NCI-H446 (cell line): Measurements from ENCODE around the gene AGBL1.

Experiments
- DNase-seq, 2 experiments: peaks; one replicate each; lab custom pipeline; 2025; lab: John Stamatoyannopoulos, UW

AGBL1 gene

GRCh38 chr15:86591158-86591557 lies 511.5 kb downstream of the AGBL1 start:
- DNase-seq = no peak

GRCh38 chr15:86591994-86592735 lies 512.5 kb downstream of the AGBL1 start:
- no peak for DNase-seq

GRCh38 chr15:86595741-86596140 lies 516.1 kb downstream of the AGBL1 start:
- no peak for DNase-seq

GRCh38 chr15:86603466-86603865 lies 523.8 kb downstream of the AGBL1 start:
- peak in 1 of 2 experiments; percentile 13 for DNase-seq

- peak in 1 of 2 experiments; percentile 31 for DNase-seq
These were observed 529.0 kb downstream of the AGBL1 start for GRCh38 chr15:86608461-86609205.

GRCh38 chr15:86609275-86609674 lies 529.6 kb downstream of the AGBL1 start:
- DNase-seq = no peak

- DNase-seq = no peak
These were observed 530.4 kb downstream of the AGBL1 start for GRCh38 chr15:86610038-86610437.

GRCh38 chr15:86611417-86612040 lies 531.9 kb downstream of the AGBL1 start:
- DNase-seq = no peak

GRCh38 chr15:86615411-86615810 lies 535.7 kb downstream of the AGBL1 start:
- no peak for DNase-seq

GRCh38 chr15:86615816-86616215 lies 536.1 kb downstream of the AGBL1 start:
- no peak for DNase-seq

- no peak for DNase-seq
These were observed 537.1 kb downstream of the AGBL1 start for GRCh38 chr15:86616771-86617170.

- no peak for DNase-seq
These were observed 540.5 kb downstream of the AGBL1 start for GRCh38 chr15:86620157-86620556.

- DNase-seq = no peak
These were observed 541.1 kb downstream of the AGBL1 start for GRCh38 chr15:86620641-86621349.

- no peak for DNase-seq
These were observed 543.6 kb downstream of the AGBL1 start for GRCh38 chr15:86623236-86623635.

- DNase-seq = peak in 1 of 2 experiments; percentile 49
These were observed 544.8 kb downstream of the AGBL1 start for GRCh38 chr15:86624261-86625036.

GRCh38 chr15:86629409-86630356 lies 550.0 kb downstream of the AGBL1 start:
- DNase-seq = no peak

GRCh38 chr15:86630946-86631345 lies 551.3 kb downstream of the AGBL1 start:
- DNase-seq = no peak

- no peak for DNase-seq
These were observed 554.5 kb downstream of the AGBL1 start for GRCh38 chr15:86634146-86634545.

- no peak for DNase-seq
These were observed 555.4 kb downstream of the AGBL1 start for GRCh38 chr15:86634992-86635638.

- DNase-seq = no peak
These were observed 564.7 kb downstream of the AGBL1 start for GRCh38 chr15:86644339-86644738.
